Activated T-cell treated with anti-CD3 and anti-CD28 coated beads, Interleukin-2, amount 50 U/mL, for 24 hours (primary cell): Measurements from ENCODE around the gene MAD1L1.
A peak's percentile ranks its signal among the peaks of the same experiment; 100 is the strongest.

ENCODE experiments used
- DNase-seq: peaks from one replicate; pipeline ENCODE4 v3.0.0-alpha.2; 2020
- H3K27ac Mint-ChIP-seq: 2 replicates; pipeline ENCODE4 v1.8.0; 2020; ENCODE audit warnings: mild to moderate bottlenecking, mixed read lengths
- H3K27me3 Mint-ChIP-seq: 2 replicates; pipeline ENCODE4 v1.8.0; 2020; ENCODE audit warnings: mixed read lengths
- H3K36me3 Mint-ChIP-seq: 2 replicates; pipeline ENCODE4 v1.8.0; 2020; ENCODE audit warnings: low read depth, mixed read lengths
- H3K4me1 Mint-ChIP-seq: 2 replicates; pipeline ENCODE4 v1.8.0; 2020; ENCODE audit warnings: low read depth, mixed read lengths
- H3K4me3 Mint-ChIP-seq: 2 replicates; pipeline ENCODE4 v1.8.0; 2020; ENCODE audit warnings: mild to moderate bottlenecking, moderate library complexity, mixed read lengths
- H3K9me3 Mint-ChIP-seq: 2 replicates; pipeline ENCODE4 v1.8.0; 2020; ENCODE audit warnings: mixed read lengths

The MAD1L1 gene

GRCh38 chr7:2028733-2029132 is 204.0 kb downstream of the MAD1L1 start:
- H3K27me3 Mint-ChIP-seq: no peaks in the 10 kb centered on the region
- no peak overlapping the region for H3K27ac Mint-ChIP-seq
- peaks cover 36% of the 10 kb centered on the region for H3K9me3 Mint-ChIP-seq
- H3K4me3 Mint-ChIP-seq: no peak overlapping the region
- H3K36me3 Mint-ChIP-seq: peaks cover 55% of the 10 kb centered on the region
- H3K4me1 Mint-ChIP-seq: peaks cover 23% of the 10 kb centered on the region
- no peak for DNase-seq

GRCh38 chr7:2025188-2025587 is 207.6 kb downstream of the MAD1L1 start:
- Mint-ChIP-seq H3K9me3 (peaks cover 36% of the 10 kb centered on the region), H3K4me3 (no peak overlapping the region)

GRCh38 chr7:2024567-2024918 is 208.2 kb downstream of the MAD1L1 start:
- Mint-ChIP-seq H3K9me3 (peaks cover 36% of the 10 kb centered on the region), H3K27ac (no peak overlapping the region), H3K27me3 (no peaks in the 10 kb centered on the region), H3K4me3 (no peak overlapping the region), H3K4me1 (peaks cover 22% of the 10 kb centered on the region), H3K36me3 (peaks cover 45% of the 10 kb centered on the region)
- DNase-seq: no peak

More at GRCh38 chr7:2025188-2025587, 207.6 kb downstream of the MAD1L1 start:
- Mint-ChIP-seq H3K27me3 (no peaks in the 10 kb centered on the region), H3K27ac (no peak overlapping the region), H3K4me1 (peaks cover 16% of the 10 kb centered on the region), H3K36me3 (peaks cover 50% of the 10 kb centered on the region)
- no peak for DNase-seq

GRCh38 chr7:2023877-2024566 is 208.7 kb downstream of the MAD1L1 start:
- peaks cover 33% of the 10 kb centered on the region for H3K9me3 Mint-ChIP-seq
- H3K27me3 Mint-ChIP-seq: no peaks in the 10 kb centered on the region
- no peak for DNase-seq
- H3K4me3 Mint-ChIP-seq: no peak overlapping the region
- H3K4me1 Mint-ChIP-seq: peaks cover 26% of the 10 kb centered on the region
- no peak overlapping the region for H3K27ac Mint-ChIP-seq
- peaks cover 40% of the 10 kb centered on the region for H3K36me3 Mint-ChIP-seq

GRCh38 chr7:2022737-2023250 is 210.0 kb downstream of the MAD1L1 start:
- no peak overlapping the region for H3K27ac Mint-ChIP-seq
- H3K36me3 Mint-ChIP-seq: peaks cover 30% of the 10 kb centered on the region
- H3K4me1 Mint-ChIP-seq: peaks cover 29% of the 10 kb centered on the region
- peaks cover 25% of the 10 kb centered on the region for H3K9me3 Mint-ChIP-seq
- DNase-seq: no peak
- H3K4me3 Mint-ChIP-seq: no peak overlapping the region
- H3K27me3 Mint-ChIP-seq: no peaks in the 10 kb centered on the region

GRCh38 chr7:2022021-2022409 is 210.7 kb downstream of the MAD1L1 start:
- Mint-ChIP-seq H3K27ac (no peak overlapping the region), H3K4me3 (no peak overlapping the region), H3K36me3 (peaks cover 23% of the 10 kb centered on the region), H3K9me3 (peaks cover 25% of the 10 kb centered on the region), H3K27me3 (no peaks in the 10 kb centered on the region), H3K4me1 (peaks cover 29% of the 10 kb centered on the region)
- DNase-seq: no peak

- Mint-ChIP-seq H3K27ac (peak overlapping the region; percentile 29), H3K4me1 (peaks cover 29% of the 10 kb centered on the region), H3K9me3 (peaks cover 10% of the 10 kb centered on the region)
These were observed 212.8 kb downstream of the MAD1L1 start for GRCh38 chr7:2019711-2020511.

GRCh38 chr7:2019461-2019710 is 213.4 kb downstream of the MAD1L1 start:
- Mint-ChIP-seq H3K4me3 (no peak overlapping the region), H3K27ac (peak overlapping the region; percentile 50), H3K36me3 (peaks cover 5% of the 10 kb centered on the region), H3K9me3 (peaks cover 4% of the 10 kb centered on the region), H3K27me3 (no peaks in the 10 kb centered on the region), H3K4me1 (peaks cover 29% of the 10 kb centered on the region)
- DNase-seq: no peak

More at GRCh38 chr7:2019711-2020511, 212.8 kb downstream of the MAD1L1 start:
- Mint-ChIP-seq H3K36me3 (peaks cover 9% of the 10 kb centered on the region), H3K4me3 (peak overlapping the region; percentile 44), H3K27me3 (no peaks in the 10 kb centered on the region)
- peak; percentile 62 for DNase-seq

- H3K4me1 Mint-ChIP-seq: peaks cover 25% of the 10 kb centered on the region
- H3K4me3 Mint-ChIP-seq: no peak overlapping the region
- peak overlapping the region; percentile 50 for H3K27ac Mint-ChIP-seq
- H3K27me3 Mint-ChIP-seq: no peaks in the 10 kb centered on the region
- peaks cover 1% of the 10 kb centered on the region for H3K36me3 Mint-ChIP-seq
- DNase-seq: no peak
- no peaks in the 10 kb centered on the region for H3K9me3 Mint-ChIP-seq
These were observed 213.9 kb downstream of the MAD1L1 start for GRCh38 chr7:2018569-2019460.

GRCh38 chr7:2017914-2018568 is 214.7 kb downstream of the MAD1L1 start:
- Mint-ChIP-seq H3K27ac (no peak overlapping the region), H3K36me3 (peaks cover 8% of the 10 kb centered on the region), H3K9me3 (no peaks in the 10 kb centered on the region), H3K27me3 (no peaks in the 10 kb centered on the region), H3K4me3 (no peak overlapping the region), H3K4me1 (peaks cover 25% of the 10 kb centered on the region)
- no peak for DNase-seq

GRCh38 chr7:2017481-2017891 is 215.3 kb downstream of the MAD1L1 start:
- H3K27ac Mint-ChIP-seq: no peak overlapping the region
- no peak for DNase-seq
- no peaks in the 10 kb centered on the region for H3K9me3 Mint-ChIP-seq
- H3K36me3 Mint-ChIP-seq: peaks cover 13% of the 10 kb centered on the region
- no peaks in the 10 kb centered on the region for H3K27me3 Mint-ChIP-seq
- peaks cover 23% of the 10 kb centered on the region for H3K4me1 Mint-ChIP-seq
- no peak overlapping the region for H3K4me3 Mint-ChIP-seq

- H3K4me3 Mint-ChIP-seq: no peak overlapping the region
- H3K9me3 Mint-ChIP-seq: no peaks in the 10 kb centered on the region
- H3K27me3 Mint-ChIP-seq: no peaks in the 10 kb centered on the region
- H3K27ac Mint-ChIP-seq: no peak overlapping the region
- no peak for DNase-seq
- H3K4me1 Mint-ChIP-seq: peaks cover 23% of the 10 kb centered on the region
- peaks cover 18% of the 10 kb centered on the region for H3K36me3 Mint-ChIP-seq
These were observed 215.8 kb downstream of the MAD1L1 start for GRCh38 chr7:2016761-2017480.

- Mint-ChIP-seq H3K4me3 (no peak overlapping the region), H3K4me1 (peaks cover 23% of the 10 kb centered on the region), H3K27me3 (no peaks in the 10 kb centered on the region), H3K9me3 (no peaks in the 10 kb centered on the region), H3K36me3 (peaks cover 18% of the 10 kb centered on the region), H3K27ac (no peak overlapping the region)
- DNase-seq: no peak
These were observed 216.6 kb downstream of the MAD1L1 start for GRCh38 chr7:2016021-2016631.
